Smooth muscle cell (in vitro differentiated cells): ENCODE data around the gene RABGAP1L. TPM values are rescaled to one million over a fixed set of nuclear protein-coding genes. Genes with fewer than 3 reads are reported as not detected.

ENCODE experiments used
- DNase-seq: peaks from one replicate; lab custom pipeline; 2025; ENCODE audit not compliant: unreplicated experiment; lab: John Stamatoyannopoulos, UW
- H2AFZ ChIP-seq: fragments of 200-600 bp; sonication (generic); 2 replicates; pipeline ENCODE4 v1.6.0; 2016; ENCODE audit warnings: antibody characterized with exemption, low read depth, mild to moderate bottlenecking
- H3F3A ChIP-seq: fragments of 200-600 bp; sonication (generic); 2 replicates; pipeline ENCODE4 v1.6.0; 2017; ENCODE audit warnings: antibody characterized with exemption, low read depth
- H3K27ac ChIP-seq: fragments of 200-600 bp; sonication (generic); 2 replicates; pipeline ENCODE4 v1.5.1; 2016; ENCODE audit warnings: low read depth, mild to moderate bottlenecking
- H3K27me3 ChIP-seq: fragments of 200-600 bp; sonication (generic); 2 replicates; pipeline ENCODE4 v1.6.1; 2016; ENCODE audit warnings: low read depth, mild to moderate bottlenecking
- H3K36me3 ChIP-seq: fragments of 200-600 bp; sonication (generic); 2 replicates; pipeline ENCODE4 v1.5.1; 2016; ENCODE audit warnings: low read depth
- H3K4me1 ChIP-seq: fragments of 200-600 bp; sonication (generic); 2 replicates; pipeline ENCODE4 v1.5.1; 2016; ENCODE audit warnings: low read depth
- H3K4me2 ChIP-seq: fragments of 200-600 bp; sonication (generic); 2 replicates; pipeline ENCODE4 v1.6.0; 2016; ENCODE audit warnings: mild to moderate bottlenecking
- H3K4me3 ChIP-seq: fragments of 200-600 bp; sonication (generic); 2 replicates; pipeline ENCODE4 v1.5.1; 2016; ENCODE audit warnings: mild to moderate bottlenecking
- H3K79me2 ChIP-seq: fragments of 200-600 bp; sonication (generic); 2 replicates; pipeline ENCODE4 v1.6.0; 2016; ENCODE audit warnings: low read depth, mild to moderate bottlenecking
- H3K9ac ChIP-seq: fragments of 200-600 bp; sonication (generic); 2 replicates; pipeline ENCODE4 v1.6.0; 2016; ENCODE audit warnings: low read depth
- H3K9me3 ChIP-seq: fragments of 200-600 bp; sonication (generic); replicated peaks from 2 replicates; pipeline ENCODE4 v1.5.1; 2016; ENCODE audit warnings: low read depth
- H4K20me1 ChIP-seq: fragments of 200-600 bp; sonication (generic); 2 replicates; pipeline ENCODE4 v1.6.0; 2016; ENCODE audit warnings: low read depth
- CTCF ChIP-seq: fragments of 200-600 bp; sonication (generic); IDR thresholded peaks from 2 replicates; pipeline ENCODE4 v1.5.1; 2017; ENCODE audit warnings: borderline replicate concordance, mild to moderate bottlenecking, antibody characterized with exemption; ENCODE audit not compliant: insufficient read depth, poor library complexity, severe bottlenecking
- WGBS: methylation state at CpG from one replicate; pipeline ENCODE4 v1.1.7; 2016; ENCODE audit warnings: low lambda C conversion rate; 5-methylcytosine and 5-hydroxymethylcytosine counted together
- polyA plus RNA-seq: library from polyadenylated mRNA; unstranded; fragments of >200 nt; fragmentation: Nextera tagmentation; extraction: Ambion mirVana; gene quantifications from 2 replicates; pipeline ENCODE4 v1.2.1, GENCODE V29; 2016
- total RNA-seq: library from RNA; depleted of rRNA; stranded (reverse); fragments of >200 nt; gene quantifications from 2 replicates; pipeline ENCODE4 v1.2.3, GENCODE V29; 2014

RABGAP1L gene
- total and polyA plus RNA-seq, 2 experiments from 2014 or later: 4.8 to 24.7 TPM

GRCh38 chr1:174242856-174243255, 83.5 kb downstream of the RABGAP1L start:
- Histone ChIP-seq H3K27ac (no peak overlapping the region), H2AFZ (no peak overlapping the region), H3K9ac (no peak overlapping the region), H4K20me1 (no peaks in the 10 kb centered on the region), H3K36me3 (no peaks in the 10 kb centered on the region), H3K27me3 (no peaks in the 10 kb centered on the region), H3K4me3 (no peak overlapping the region), H3K4me2 (no peak overlapping the region), H3K4me1 (no peaks in the 10 kb centered on the region), H3K79me2 (no peaks in the 10 kb centered on the region), H3K9me3 (no peaks in the 10 kb centered on the region), H3F3A (no peaks in the 10 kb centered on the region)
- WGBS: 97% methylated on average over 2 of the region's 2 CpGs
- no peak for DNase-seq
- no peak for TF ChIP-seq CTCF

GRCh38 chr1:174243451-174244000, 84.2 kb downstream of the RABGAP1L start:
- Histone ChIP-seq H3K9me3 (no peaks in the 10 kb centered on the region), H3K36me3 (no peaks in the 10 kb centered on the region), H2AFZ (no peak overlapping the region), H3K27me3 (no peaks in the 10 kb centered on the region), H3K9ac (no peak overlapping the region), H4K20me1 (no peaks in the 10 kb centered on the region), H3K79me2 (no peaks in the 10 kb centered on the region), H3F3A (no peaks in the 10 kb centered on the region), H3K4me2 (no peak overlapping the region), H3K4me3 (no peak overlapping the region), H3K4me1 (no peaks in the 10 kb centered on the region), H3K27ac (no peak overlapping the region)
- WGBS: 76% methylated on average over 3 of the region's 3 CpGs
- DNase-seq: no peak
- TF ChIP-seq CTCF: no peak

GRCh38 chr1:174244017-174244416, 84.7 kb downstream of the RABGAP1L start:
- Histone ChIP-seq H2AFZ (no peak overlapping the region), H3K27me3 (no peaks in the 10 kb centered on the region), H3K4me3 (no peak overlapping the region), H3K27ac (no peak overlapping the region), H4K20me1 (no peaks in the 10 kb centered on the region), H3K36me3 (no peaks in the 10 kb centered on the region), H3K9ac (no peak overlapping the region), H3K79me2 (no peaks in the 10 kb centered on the region), H3K4me2 (no peak overlapping the region), H3K4me1 (no peaks in the 10 kb centered on the region), H3F3A (no peaks in the 10 kb centered on the region), H3K9me3 (no peaks in the 10 kb centered on the region)
- 98% methylated on average over 5 of the region's 5 CpGs for WGBS
- no peak for TF ChIP-seq CTCF
- DNase-seq: no peak

- DNase-seq: no peak
- H3K27me3 ChIP-seq: no peaks in the 10 kb centered on the region
- no peaks in the 10 kb centered on the region for H3K36me3 ChIP-seq
- H3K4me1 ChIP-seq: no peaks in the 10 kb centered on the region
- WGBS: 88% methylated on average over 4 of the region's 4 CpGs
- TF ChIP-seq CTCF: no peak
- no peak overlapping the region for H3K9ac ChIP-seq
- H3K27ac ChIP-seq: no peak overlapping the region
- no peak overlapping the region for H3K4me3 ChIP-seq
- no peak overlapping the region for H3K4me2 ChIP-seq
- H3K79me2 ChIP-seq: no peaks in the 10 kb centered on the region
- no peaks in the 10 kb centered on the region for H4K20me1 ChIP-seq
- H3F3A ChIP-seq: no peaks in the 10 kb centered on the region
- no peaks in the 10 kb centered on the region for H3K9me3 ChIP-seq
- H2AFZ ChIP-seq: no peak overlapping the region
Measured at GRCh38 chr1:174247472-174247871, 88.2 kb downstream of the RABGAP1L start.
